H1 (cell line): ENCODE measurements around the gene TTC32.

Experiments used
- FOSL1 ChIP-seq: IDR thresholded peaks from 2 replicates; pipeline ENCODE4 v1.6.1; 2011; ENCODE audit warnings: mild to moderate bottlenecking, low read depth, low read length, moderate library complexity; ENCODE audit not compliant: insufficient read depth
- POLR2A ChIP-seq, 2 experiments: IDR thresholded peaks; 1 replicate in 1 of 2; 2 replicates in 1 of 2; pipeline ENCODE4 v1.6.1; 2011; ENCODE audit warnings: low read depth in 2 of 2, low read length in 2 of 2, mild to moderate bottlenecking in 2 of 2; ENCODE audit errors: control extremely low read depth in 1 of 2
- POLR2AphosphoS5 ChIP-seq: IDR thresholded peaks from 2 replicates; pipeline ENCODE4 v1.6.1; 2011; ENCODE audit warnings: low read depth, low read length
- TF ChIP-seq, protein P1 (sequence below), 3 experiments: IDR thresholded peaks; 1 replicate in 2 of 3; 2 replicates in 1 of 3; pipeline versions ENCODE4 v1.5.1 to v1.6.1; 2011; ENCODE audit warnings: low read length in 3 of 3, mild to moderate bottlenecking in 3 of 3, inconsistent platforms in 2 of 3, low read depth in 1 of 3, moderate library complexity in 1 of 3; ENCODE audit not compliant: insufficient read depth in 1 of 3; ENCODE audit errors: control extremely low read depth in 1 of 3

DNA sequence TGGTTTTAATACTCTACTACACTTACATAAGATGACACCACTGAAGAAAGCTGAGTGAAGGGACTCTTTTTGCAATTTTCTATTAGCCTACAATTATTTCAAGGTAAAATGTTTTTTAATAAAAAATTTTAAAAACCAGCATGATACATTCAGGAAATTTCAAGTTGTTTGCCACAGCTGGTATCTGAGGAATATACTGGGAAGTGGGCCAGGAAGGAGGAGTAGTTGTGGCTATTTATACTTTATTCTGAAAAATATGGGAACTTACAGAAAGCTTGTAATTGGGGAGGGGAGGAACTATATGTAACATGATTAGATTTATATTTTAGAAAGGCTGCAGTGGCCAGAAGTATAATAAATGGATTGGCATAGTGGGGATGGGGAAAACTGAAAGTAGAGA is 47.3 kb upstream of the TTC32 start:
- TF ChIP-seq POLR2AphosphoS5 (no peak), FOSL1 (no peak), POLR2A (IDR thresholded peaks at IDR 0.05; ENCODE audit: control extremely low read depth in 1 of 2, low read depth in 2 of 2, low read length in 2 of 2) (no peak)
- TF ChIP-seq, protein P1, sequence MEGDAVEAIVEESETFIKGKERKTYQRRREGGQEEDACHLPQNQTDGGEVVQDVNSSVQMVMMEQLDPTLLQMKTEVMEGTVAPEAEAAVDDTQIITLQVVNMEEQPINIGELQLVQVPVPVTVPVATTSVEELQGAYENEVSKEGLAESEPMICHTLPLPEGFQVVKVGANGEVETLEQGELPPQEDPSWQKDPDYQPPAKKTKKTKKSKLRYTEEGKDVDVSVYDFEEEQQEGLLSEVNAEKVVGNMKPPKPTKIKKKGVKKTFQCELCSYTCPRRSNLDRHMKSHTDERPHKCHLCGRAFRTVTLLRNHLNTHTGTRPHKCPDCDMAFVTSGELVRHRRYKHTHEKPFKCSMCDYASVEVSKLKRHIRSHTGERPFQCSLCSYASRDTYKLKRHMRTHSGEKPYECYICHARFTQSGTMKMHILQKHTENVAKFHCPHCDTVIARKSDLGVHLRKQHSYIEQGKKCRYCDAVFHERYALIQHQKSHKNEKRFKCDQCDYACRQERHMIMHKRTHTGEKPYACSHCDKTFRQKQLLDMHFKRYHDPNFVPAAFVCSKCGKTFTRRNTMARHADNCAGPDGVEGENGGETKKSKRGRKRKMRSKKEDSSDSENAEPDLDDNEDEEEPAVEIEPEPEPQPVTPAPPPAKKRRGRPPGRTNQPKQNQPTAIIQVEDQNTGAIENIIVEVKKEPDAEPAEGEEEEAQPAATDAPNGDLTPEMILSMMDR (IDR thresholded peaks at IDR 0.05; ENCODE audit: control extremely low read depth in 1 of 3, insufficient read depth in 1 of 3, low read depth in 1 of 3, low read length in 3 of 3) = no peak
